GM06990 (cell line): ENCODE measurements around the gene TMEM98.
"Not testable (repeated sequence)": the region's sequence is repeated elsewhere in the genome, so short reads cannot be mapped to it uniquely, and the experiment has no call there.

ENCODE experiments used
- DNase-seq: peaks from one replicate; pipeline ENCODE4 v3.0.0-alpha.2; 2011; ENCODE audit not compliant: insufficient read length; ENCODE audit errors: extremely low read depth
- H3K27me3 ChIP-seq: replicated peaks from 2 replicates; pipeline ENCODE4 v1.6.0; 2011; ENCODE audit warnings: low read length; ENCODE audit not compliant: control insufficient read depth, insufficient read depth
- H3K36me3 ChIP-seq: 2 replicates; pipeline ENCODE4 v1.5.1; 2011; ENCODE audit warnings: low read length; ENCODE audit not compliant: control insufficient read depth, insufficient read depth
- H3K4me3 ChIP-seq: replicated peaks from 2 replicates; pipeline ENCODE4 v1.5.1; 2011; ENCODE audit warnings: low read depth, mild to moderate bottlenecking, control low read depth, low read length
- TF ChIP-seq, protein P1 (sequence below): IDR thresholded peaks from 2 replicates; pipeline ENCODE4 v1.5.1; 2011; ENCODE audit warnings: low read length, control low read depth, mild to moderate bottlenecking, inconsistent platforms; ENCODE audit not compliant: insufficient read depth, poor library complexity, severe bottlenecking

The TMEM98 gene

GRCh38 chr17:32882734-32883133 lies 45.2 kb upstream of the TMEM98 start:
- Histone ChIP-seq H3K27me3 (no peaks in the 10 kb centered on the region), H3K4me3 (no peak overlapping the region), H3K36me3 (no peaks in the 10 kb centered on the region)
- DNase-seq: no peak
- TF ChIP-seq, protein P1, sequence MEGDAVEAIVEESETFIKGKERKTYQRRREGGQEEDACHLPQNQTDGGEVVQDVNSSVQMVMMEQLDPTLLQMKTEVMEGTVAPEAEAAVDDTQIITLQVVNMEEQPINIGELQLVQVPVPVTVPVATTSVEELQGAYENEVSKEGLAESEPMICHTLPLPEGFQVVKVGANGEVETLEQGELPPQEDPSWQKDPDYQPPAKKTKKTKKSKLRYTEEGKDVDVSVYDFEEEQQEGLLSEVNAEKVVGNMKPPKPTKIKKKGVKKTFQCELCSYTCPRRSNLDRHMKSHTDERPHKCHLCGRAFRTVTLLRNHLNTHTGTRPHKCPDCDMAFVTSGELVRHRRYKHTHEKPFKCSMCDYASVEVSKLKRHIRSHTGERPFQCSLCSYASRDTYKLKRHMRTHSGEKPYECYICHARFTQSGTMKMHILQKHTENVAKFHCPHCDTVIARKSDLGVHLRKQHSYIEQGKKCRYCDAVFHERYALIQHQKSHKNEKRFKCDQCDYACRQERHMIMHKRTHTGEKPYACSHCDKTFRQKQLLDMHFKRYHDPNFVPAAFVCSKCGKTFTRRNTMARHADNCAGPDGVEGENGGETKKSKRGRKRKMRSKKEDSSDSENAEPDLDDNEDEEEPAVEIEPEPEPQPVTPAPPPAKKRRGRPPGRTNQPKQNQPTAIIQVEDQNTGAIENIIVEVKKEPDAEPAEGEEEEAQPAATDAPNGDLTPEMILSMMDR: no peak

DNA sequence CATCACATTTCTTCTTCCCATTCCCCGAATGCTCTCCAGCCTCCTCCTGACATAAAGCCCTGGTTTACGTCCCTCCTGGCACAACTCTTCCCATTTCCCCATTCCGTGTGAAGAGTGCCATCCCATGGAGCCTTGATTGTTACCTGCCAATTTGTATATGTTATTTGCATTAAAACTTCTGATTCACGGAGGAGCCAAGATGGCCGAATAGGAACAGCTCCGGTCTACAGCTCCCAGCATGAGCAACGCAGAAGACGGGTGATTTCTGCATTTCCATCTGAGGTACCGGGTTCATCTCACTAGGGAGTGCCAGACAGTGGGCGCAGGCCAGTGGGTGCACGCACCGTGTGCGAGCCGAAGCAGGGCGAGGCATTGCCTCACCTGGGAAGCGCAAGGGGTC lies 41.0 kb upstream of the TMEM98 start:
- not testable (repeated sequence) for H3K27me3 ChIP-seq, H3K36me3 ChIP-seq, DNase-seq, H3K4me3 ChIP-seq

GRCh38 chr17:32887410-32887809 lies 40.5 kb upstream of the TMEM98 start:
- not testable (repeated sequence) for H3K27me3 ChIP-seq, H3K4me3 ChIP-seq, DNase-seq, H3K36me3 ChIP-seq

DNA sequence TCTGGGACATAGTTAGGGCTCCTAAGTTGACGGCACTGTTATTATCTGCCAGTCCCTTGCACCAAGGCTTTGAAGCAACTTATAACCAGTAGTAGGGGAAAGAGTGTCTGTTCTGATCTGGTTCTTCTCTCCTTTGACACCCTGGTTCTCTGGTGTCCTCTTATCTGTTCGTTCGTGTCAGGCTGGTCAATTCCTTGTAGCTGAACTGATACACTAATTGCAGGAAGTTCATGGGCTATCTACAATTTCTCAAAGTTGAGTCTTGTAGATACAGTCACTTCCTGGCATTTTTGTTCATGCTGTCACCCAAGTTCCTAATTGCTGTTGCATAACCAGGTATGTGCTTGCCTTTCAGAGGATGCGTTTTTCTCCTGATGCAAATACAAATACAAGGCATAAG lies 33.7 kb upstream of the TMEM98 start:
- Histone ChIP-seq H3K27me3 (peaks cover 1% of the 10 kb centered on the region), H3K36me3 (no peaks in the 10 kb centered on the region), H3K4me3 (no peak overlapping the region)
- TF ChIP-seq, protein P1: no peak
- no peak for DNase-seq

- Histone ChIP-seq H3K27me3 (peaks cover 1% of the 10 kb centered on the region), H3K4me3 (no peak overlapping the region), H3K36me3 (no peaks in the 10 kb centered on the region)
- TF ChIP-seq, protein P1: no peak
- DNase-seq: no peak
Observed at GRCh38 chr17:32896647-32897258, 31.2 kb upstream of the TMEM98 start.

DNA sequence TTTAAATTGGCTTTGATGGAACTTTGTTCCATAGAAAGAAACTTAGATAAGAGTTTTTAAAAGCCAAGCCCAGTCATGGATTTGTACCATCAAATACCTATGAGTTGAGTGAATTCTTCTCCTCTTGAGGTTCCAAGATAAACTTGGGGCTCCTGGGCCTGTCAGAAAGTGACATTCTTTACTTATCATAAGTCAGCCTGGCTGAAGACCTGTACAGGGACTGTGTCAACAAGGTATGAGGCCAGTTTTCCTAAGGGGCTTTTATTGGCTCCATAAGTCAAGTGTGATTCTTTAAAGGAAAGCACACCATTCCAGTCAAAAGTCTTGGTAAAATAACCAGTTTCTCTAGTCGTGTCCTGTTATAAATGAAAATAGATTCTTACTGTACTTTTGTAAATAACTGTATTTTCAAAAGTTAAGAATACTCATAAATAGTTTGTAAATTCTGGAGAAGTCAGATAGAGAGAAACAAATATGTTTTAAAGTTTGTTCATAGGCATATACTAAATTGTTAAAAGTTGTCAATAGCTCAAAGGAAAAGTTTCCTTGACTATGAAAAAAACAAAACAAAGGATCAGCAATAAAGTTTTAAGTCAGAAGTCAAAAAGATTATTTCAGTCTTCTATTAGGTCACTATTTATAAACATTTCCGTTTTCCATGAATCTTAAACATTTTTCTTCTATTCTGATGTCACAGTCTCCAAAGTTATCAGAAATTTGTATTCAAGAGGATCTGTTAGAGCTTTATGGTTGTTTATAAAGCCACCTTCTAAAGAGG lies 28.5 kb upstream of the TMEM98 start:
- no peak overlapping the region for H3K4me3 ChIP-seq
- TF ChIP-seq, protein P1: no peak
- H3K36me3 ChIP-seq: no peaks in the 10 kb centered on the region
- peaks cover 1% of the 10 kb centered on the region for H3K27me3 ChIP-seq
- DNase-seq: no peak
